ENCODE results near the gene SLC26A9.

The SLC26A9 gene

DNA sequence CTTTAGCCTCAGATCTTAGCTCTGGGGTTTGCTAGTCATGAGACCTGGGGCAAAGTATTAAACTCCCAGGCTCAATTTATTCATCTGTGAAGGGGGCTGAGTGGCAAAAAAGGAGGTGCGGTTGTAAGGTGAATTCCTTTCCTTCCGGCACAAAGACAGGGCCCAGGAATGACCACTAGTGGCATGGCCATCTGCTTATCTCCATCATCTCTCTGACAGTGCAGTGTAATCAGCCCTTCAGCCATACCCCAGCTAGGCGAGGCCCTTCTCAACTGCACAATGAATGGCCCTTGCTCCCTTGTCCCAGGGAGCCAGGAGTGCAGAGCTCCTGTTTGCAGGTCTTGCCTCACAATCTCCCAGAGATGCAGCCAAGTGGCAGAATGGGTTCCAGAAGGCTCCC lies 5.6 kb upstream of the SLC26A9 start:
- 91 to 93% methylated on average over 3 of the region's 3 CpGs for WGBS, 2 experiments (ENCODE audit: insufficient coverage in 2 of 2)
- H3K4me3 ChIP-seq (ENCODE audit: extremely low read depth, insufficient read depth, low read length, poor library complexity, severe bottlenecking) = no peak overlapping the region
- no peaks in the 10 kb centered on the region for H3K9me3 ChIP-seq (ENCODE audit: control insufficient read depth, low read length)
- no peaks in the 10 kb centered on the region for H3K36me3 ChIP-seq (ENCODE audit: control insufficient read depth, insufficient read depth, low read length)
- H3K4me1 ChIP-seq (ENCODE audit: control insufficient read depth, insufficient read depth, low read length, poor library complexity, severe bottlenecking) = peaks cover 3% of the 10 kb centered on the region
- no peak overlapping the region for H3K27ac ChIP-seq (ENCODE audit: low read depth, low read length, severe bottlenecking)

- H3K4me1 ChIP-seq (ENCODE audit: control insufficient read depth, insufficient read depth, low read length, poor library complexity, severe bottlenecking) = peaks cover 7% of the 10 kb centered on the region
- WGBS, 2 experiments (ENCODE audit: insufficient coverage in 2 of 2) = 94 to 97% methylated on average over 3 to 4 of the region's 4 CpGs
- H3K36me3 ChIP-seq (ENCODE audit: control insufficient read depth, insufficient read depth, low read length) = no peaks in the 10 kb centered on the region
Measured at GRCh38 chr1:205948039-205948438, 4.8 kb upstream of the SLC26A9 start.

DNA sequence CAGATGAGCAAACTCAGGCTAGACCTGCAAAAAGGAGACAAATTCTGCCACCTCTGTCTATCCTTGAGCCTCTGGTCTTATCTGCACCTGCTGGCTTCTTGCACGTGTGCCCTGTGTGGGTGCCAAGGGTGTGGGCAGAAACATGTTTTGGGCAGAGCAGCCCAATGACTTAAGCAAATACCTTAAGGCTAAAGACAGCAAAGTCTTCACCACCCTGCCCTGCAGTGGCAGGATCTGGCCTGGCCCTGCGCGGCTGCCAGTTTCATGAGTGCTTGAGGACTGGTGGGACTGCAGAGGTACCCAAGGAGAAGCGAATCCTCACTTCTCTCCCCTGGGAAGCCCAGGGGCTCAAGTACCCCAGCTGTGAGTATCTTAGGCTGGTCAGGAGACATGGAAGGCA lies 3.8 kb upstream of the SLC26A9 start:
- Histone ChIP-seq H3K36me3 (ENCODE audit: control insufficient read depth, insufficient read depth, low read length) (no peaks in the 10 kb centered on the region), H3K4me1 (ENCODE audit: control insufficient read depth, insufficient read depth, low read length, poor library complexity, severe bottlenecking) (peaks cover 12% of the 10 kb centered on the region), H3K9me3 (ENCODE audit: control insufficient read depth, low read length) (no peaks in the 10 kb centered on the region), H3K4me3 (ENCODE audit: extremely low read depth, insufficient read depth, low read length, poor library complexity, severe bottlenecking) (no peak overlapping the region), H3K27ac (ENCODE audit: low read depth, low read length, severe bottlenecking) (no peak overlapping the region)
- WGBS, 2 experiments (ENCODE audit: insufficient coverage in 2 of 2) = 89 to 93% methylated on average over 3 to 4 of the region's 4 CpGs

More at GRCh38 chr1:205948039-205948438, 4.8 kb upstream of the SLC26A9 start:
- H3K4me3 ChIP-seq (ENCODE audit: extremely low read depth, insufficient read depth, low read length, poor library complexity, severe bottlenecking) = no peak overlapping the region
- no peak overlapping the region for H3K27ac ChIP-seq (ENCODE audit: low read depth, low read length, severe bottlenecking)
- no peaks in the 10 kb centered on the region for H3K9me3 ChIP-seq (ENCODE audit: control insufficient read depth, low read length)

GRCh38 chr1:205945069-205945468 lies 1.8 kb upstream of the SLC26A9 start:
- Histone ChIP-seq H3K9me3 (ENCODE audit: control insufficient read depth, low read length) (no peaks in the 10 kb centered on the region), H3K4me3 (ENCODE audit: extremely low read depth, insufficient read depth, low read length, poor library complexity, severe bottlenecking) (no peak overlapping the region), H3K4me1 (ENCODE audit: control insufficient read depth, insufficient read depth, low read length, poor library complexity, severe bottlenecking) (peaks cover 12% of the 10 kb centered on the region), H3K27ac (ENCODE audit: low read depth, low read length, severe bottlenecking) (no peak overlapping the region), H3K36me3 (ENCODE audit: control insufficient read depth, insufficient read depth, low read length) (no peaks in the 10 kb centered on the region)
- 87 to 90% methylated on average over 2 of the region's 3 CpGs for WGBS, 2 experiments (ENCODE audit: insufficient coverage in 2 of 2)

DNA sequence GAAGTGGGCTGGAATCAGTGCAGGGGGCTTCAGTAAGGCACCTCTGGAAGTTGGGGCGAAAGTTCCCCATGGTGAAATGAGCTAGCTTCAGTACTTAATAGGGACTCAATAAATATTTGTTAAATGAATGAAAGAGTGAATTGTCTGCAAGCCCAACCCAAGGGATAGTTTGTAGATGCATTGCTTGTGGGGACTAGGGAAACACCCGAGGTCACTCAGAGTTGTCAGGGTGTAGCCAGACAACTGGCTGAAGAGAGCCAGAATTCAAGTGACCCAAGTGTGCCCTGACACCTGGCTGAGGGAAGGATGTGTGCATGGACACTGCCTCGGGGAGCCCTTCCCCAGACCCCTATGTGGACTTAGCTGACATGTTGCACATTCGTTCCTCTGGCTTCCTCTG lies 1.3 kb upstream of the SLC26A9 start:
- Histone ChIP-seq H3K27ac (ENCODE audit: low read depth, low read length, severe bottlenecking) (no peak overlapping the region), H3K4me1 (ENCODE audit: control insufficient read depth, insufficient read depth, low read length, poor library complexity, severe bottlenecking) (peaks cover 13% of the 10 kb centered on the region), H3K4me3 (ENCODE audit: extremely low read depth, insufficient read depth, low read length, poor library complexity, severe bottlenecking) (no peak overlapping the region), H3K36me3 (ENCODE audit: control insufficient read depth, insufficient read depth, low read length) (no peaks in the 10 kb centered on the region), H3K9me3 (ENCODE audit: control insufficient read depth, low read length) (no peaks in the 10 kb centered on the region)
- WGBS, 2 experiments (ENCODE audit: insufficient coverage in 2 of 2) = 100% methylated on average over 1 to 3 of the region's 4 CpGs

- no peaks in the 10 kb centered on the region for H3K36me3 ChIP-seq (ENCODE audit: control insufficient read depth, insufficient read depth, low read length)
- H3K9me3 ChIP-seq (ENCODE audit: control insufficient read depth, low read length) = no peaks in the 10 kb centered on the region
- peaks cover 21% of the 10 kb centered on the region for H3K4me1 ChIP-seq (ENCODE audit: control insufficient read depth, insufficient read depth, low read length, poor library complexity, severe bottlenecking)
- no peak overlapping the region for H3K27ac ChIP-seq (ENCODE audit: low read depth, low read length, severe bottlenecking)
- WGBS, 2 experiments (ENCODE audit: insufficient coverage in 2 of 2) = 76 to 83% methylated on average over 2 to 11 of the region's 12 CpGs
- no peak overlapping the region for H3K4me3 ChIP-seq (ENCODE audit: extremely low read depth, insufficient read depth, low read length, poor library complexity, severe bottlenecking)
Measured at GRCh38 chr1:205942631-205943159, 561 bp downstream of the SLC26A9 start.

GRCh38 chr1:205940710-205941109 lies 2.5 kb downstream of the SLC26A9 start:
- WGBS, 2 experiments (ENCODE audit: insufficient coverage in 2 of 2) = 82 to 90% methylated on average over 3 of the region's 5 CpGs
- Histone ChIP-seq H3K4me1 (ENCODE audit: control insufficient read depth, insufficient read depth, low read length, poor library complexity, severe bottlenecking) (peaks cover 33% of the 10 kb centered on the region), H3K4me3 (ENCODE audit: extremely low read depth, insufficient read depth, low read length, poor library complexity, severe bottlenecking) (no peak overlapping the region), H3K36me3 (ENCODE audit: control insufficient read depth, insufficient read depth, low read length) (no peaks in the 10 kb centered on the region), H3K9me3 (ENCODE audit: control insufficient read depth, low read length) (no peaks in the 10 kb centered on the region), H3K27ac (ENCODE audit: low read depth, low read length, severe bottlenecking) (no peak overlapping the region)

- Histone ChIP-seq H3K4me3 (ENCODE audit: extremely low read depth, insufficient read depth, low read length, poor library complexity, severe bottlenecking) (no peak overlapping the region), H3K36me3 (ENCODE audit: control insufficient read depth, insufficient read depth, low read length) (no peaks in the 10 kb centered on the region), H3K4me1 (ENCODE audit: control insufficient read depth, insufficient read depth, low read length, poor library complexity, severe bottlenecking) (peaks cover 34% of the 10 kb centered on the region), H3K9me3 (ENCODE audit: control insufficient read depth, low read length) (no peaks in the 10 kb centered on the region), H3K27ac (ENCODE audit: low read depth, low read length, severe bottlenecking) (no peak overlapping the region)
- 74 to 81% methylated on average over 3 to 4 of the region's 7 CpGs for WGBS, 2 experiments (ENCODE audit: insufficient coverage in 2 of 2)
Measured at GRCh38 chr1:205939690-205940330, 3.4 kb downstream of the SLC26A9 start.

GRCh38 chr1:205938682-205939081 lies 4.6 kb downstream of the SLC26A9 start:
- no peak overlapping the region for H3K27ac ChIP-seq (ENCODE audit: low read depth, low read length, severe bottlenecking)
- no CpG with 5 or more reads among the region's 1 CpG for WGBS, 2 experiments (ENCODE audit: insufficient coverage in 2 of 2)
- H3K9me3 ChIP-seq (ENCODE audit: control insufficient read depth, low read length) = no peaks in the 10 kb centered on the region
- no peaks in the 10 kb centered on the region for H3K36me3 ChIP-seq (ENCODE audit: control insufficient read depth, insufficient read depth, low read length)
- peaks cover 44% of the 10 kb centered on the region for H3K4me1 ChIP-seq (ENCODE audit: control insufficient read depth, insufficient read depth, low read length, poor library complexity, severe bottlenecking)
- H3K4me3 ChIP-seq (ENCODE audit: extremely low read depth, insufficient read depth, low read length, poor library complexity, severe bottlenecking) = no peak overlapping the region

DNA sequence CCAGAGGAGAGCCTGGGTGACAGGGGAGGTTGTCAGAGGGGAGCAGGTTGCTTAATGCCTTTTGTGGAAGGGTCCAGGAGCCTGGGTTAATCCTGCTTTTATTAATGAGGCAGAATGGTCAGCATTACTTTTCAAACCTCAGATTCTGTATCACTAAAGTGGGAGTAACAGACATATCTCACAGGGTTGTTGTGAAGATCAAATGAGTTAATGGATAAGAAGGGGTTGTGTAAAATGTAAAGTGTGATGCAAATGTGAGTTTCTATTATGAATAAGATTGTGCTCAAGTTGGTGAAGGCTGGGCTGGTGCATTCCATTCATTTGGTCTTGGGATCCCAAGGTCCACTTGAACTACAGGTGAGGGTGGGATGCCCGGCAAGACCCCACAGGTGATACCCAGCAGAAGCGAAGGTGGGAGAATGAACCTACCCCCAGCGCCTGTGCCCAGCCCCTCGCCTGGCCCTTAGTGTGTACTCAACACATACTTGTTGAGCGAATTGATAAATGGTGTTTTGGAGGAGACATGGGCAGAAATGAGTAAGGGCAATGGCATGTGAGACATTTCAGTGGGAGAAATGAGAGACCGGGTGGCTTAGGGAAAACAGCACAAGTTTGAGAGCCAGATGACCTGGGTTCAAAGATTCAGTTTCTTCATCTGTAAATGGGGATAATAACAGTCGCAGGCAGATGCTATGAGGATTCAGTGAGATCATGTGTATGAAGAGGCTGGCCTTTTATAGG lies 6.2 kb downstream of the SLC26A9 start:
- no peak overlapping the region for H3K4me3 ChIP-seq (ENCODE audit: extremely low read depth, insufficient read depth, low read length, poor library complexity, severe bottlenecking)
- peaks cover 42% of the 10 kb centered on the region for H3K4me1 ChIP-seq (ENCODE audit: control insufficient read depth, insufficient read depth, low read length, poor library complexity, severe bottlenecking)
- no peaks in the 10 kb centered on the region for H3K9me3 ChIP-seq (ENCODE audit: control insufficient read depth, low read length)
- no peak overlapping the region for H3K27ac ChIP-seq (ENCODE audit: low read depth, low read length, severe bottlenecking)
- H3K36me3 ChIP-seq (ENCODE audit: control insufficient read depth, insufficient read depth, low read length) = no peaks in the 10 kb centered on the region
- WGBS, 2 experiments (ENCODE audit: insufficient coverage in 2 of 2) = 76 to 86% methylated on average over 4 to 7 of the region's 7 CpGs

- 96 to 100% methylated on average over 3 to 5 of the region's 6 CpGs for WGBS, 2 experiments (ENCODE audit: insufficient coverage in 2 of 2)
- H3K4me1 ChIP-seq (ENCODE audit: control insufficient read depth, insufficient read depth, low read length, poor library complexity, severe bottlenecking) = peaks cover 42% of the 10 kb centered on the region
- H3K4me3 ChIP-seq (ENCODE audit: extremely low read depth, insufficient read depth, low read length, poor library complexity, severe bottlenecking) = no peak overlapping the region
- H3K9me3 ChIP-seq (ENCODE audit: control insufficient read depth, low read length) = no peaks in the 10 kb centered on the region
- H3K27ac ChIP-seq (ENCODE audit: low read depth, low read length, severe bottlenecking) = no peak overlapping the region
- no peaks in the 10 kb centered on the region for H3K36me3 ChIP-seq (ENCODE audit: control insufficient read depth, insufficient read depth, low read length)
Measured at GRCh38 chr1:205936311-205936710, 6.9 kb downstream of the SLC26A9 start.

Data from mesodermal cell (in vitro differentiated cells).